K562 (cell line): Measurements from ENCODE around the gene ZDHHC22. TPM values are rescaled to one million over a fixed set of nuclear protein-coding genes. Genes with fewer than 3 reads are reported as not detected.

Experiments
- ATAC-seq: fragments of 200-7000 bp; cut with Tn5 transposase; 3 replicates; pipeline ENCODE4 v1.9.1; 2020; ENCODE audit warnings: moderate library complexity
- BruUV-seq: library from RNA; stranded (reverse); fragments of 400-500 nt; replicated peaks from 2 replicates; lab custom pipeline; 2021; lab: Mats Ljungman, UMichigan
- CTCF ChIA-PET: fragments of 300-600 bp; formaldehyde crosslinking; extraction: SDS; loops from one replicate; lab custom pipeline; 2021; ENCODE audit warnings: low intra/inter-chr PET ratio; lab: Yijun Ruan, JAX
- POLR2A ChIA-PET: fragments of 300-600, 350-650 bp; sonication (Branson Sonifier 250); formaldehyde crosslinking; extraction: SDS; loops from one replicate; lab custom pipeline; 2021; ENCODE audit warnings: antibody characterized with exemption, inconsistent platforms; lab: Yijun Ruan, JAX
- DNase-seq, 4 experiments: peaks; one replicate each; pipeline versions ENCODE4 v3.0.0 to v3.0.0-alpha.2; 2011 to 2018; ENCODE audit warnings: low spot score in 3 of 4, mixed read lengths in 3 of 4; ENCODE audit errors: extremely low read depth in 1 of 4
- FAIRE-seq: peaks from 2 replicates; lab custom pipeline; 2011; peaks lifted over from hg19 to GRCh38; lab: Jason Lieb, UNC
- H2AFZ ChIP-seq: 2 replicates; pipeline ENCODE4 v1.6.0; 2011; ENCODE audit warnings: low read depth, low read length, control low read depth, inconsistent platforms
- H3K27ac ChIP-seq: fragments of 200-600 bp; 3 replicates; pipeline ENCODE4 v1.8.0; 2011; ENCODE audit warnings: low read depth, mild to moderate bottlenecking, control low read depth, inconsistent platforms, low read length, moderate library complexity, mixed read lengths; ENCODE audit errors: extremely low read depth
- H3K27me3 ChIP-seq, 2 experiments: fragments of 300-600 bp in 1 of 2; 2 replicates in 1 of 2; 3 replicates in 1 of 2; pipeline versions ENCODE4 v1.6.0 to v1.8.0; 2011; ENCODE audit warnings: inconsistent platforms in 2 of 2, low read length in 2 of 2, mild to moderate bottlenecking in 1 of 2, mixed read lengths in 1 of 2, moderate library complexity in 1 of 2; ENCODE audit not compliant: control insufficient read depth in 2 of 2, insufficient read depth in 2 of 2
- H3K36me3 ChIP-seq: fragments of 300-600 bp; 3 replicates; pipeline ENCODE4 v1.8.0; 2011; ENCODE audit warnings: mild to moderate bottlenecking, low read length, inconsistent platforms; ENCODE audit not compliant: control insufficient read depth, insufficient read depth
- H3K4me1 ChIP-seq, 2 experiments: fragments of 200-600 bp in 1 of 2; replicated peaks in 1 of 2; 2 replicates in 1 of 2; 3 replicates in 1 of 2; pipeline versions ENCODE4 v1.5.1 to v1.8.0; 2011; ENCODE audit warnings: inconsistent platforms in 2 of 2, low read length in 2 of 2, mild to moderate bottlenecking in 1 of 2, mixed read lengths in 1 of 2, moderate library complexity in 1 of 2; ENCODE audit not compliant: control insufficient read depth in 2 of 2, insufficient read depth in 2 of 2
- H3K4me2 ChIP-seq: 2 replicates; pipeline ENCODE4 v1.6.1; 2011; ENCODE audit warnings: low read length, control low read depth, inconsistent platforms, mixed read lengths; ENCODE audit not compliant: insufficient read depth
- H3K4me3 ChIP-seq: fragments of 200-600 bp; sonication (generic), shearing (Covaris generic); 2 replicates; pipeline ENCODE4 v1.5.1; 2016; ENCODE audit warnings: control low read depth, inconsistent platforms
- H3K79me2 ChIP-seq: fragments of 200-600 bp; 3 replicates; pipeline ENCODE4 v1.8.0; 2011; ENCODE audit warnings: low read length, inconsistent platforms; ENCODE audit not compliant: control insufficient read depth, insufficient read depth
- H3K9ac ChIP-seq, 2 experiments: 2 replicates each; pipeline versions ENCODE4 v1.6.0 to v1.6.1; 2011; ENCODE audit warnings: low read depth in 2 of 2, low read length in 2 of 2, control low read depth in 1 of 2, inconsistent platforms in 1 of 2, mild to moderate bottlenecking in 1 of 2, mixed read lengths in 1 of 2; ENCODE audit not compliant: insufficient read depth in 1 of 2
- H3K9me1 ChIP-seq: one replicate; pipeline ENCODE4 v1.6.0; 2011; ENCODE audit warnings: inconsistent platforms, mild to moderate bottlenecking, low read length, moderate library complexity; ENCODE audit not compliant: control insufficient read depth, insufficient read depth
- H3K9me3 ChIP-seq: replicated peaks from 2 replicates; pipeline ENCODE4 v1.5.1; 2011; ENCODE audit warnings: low read depth, low read length, inconsistent platforms; ENCODE audit not compliant: control insufficient read depth, insufficient read depth
- H4K20me1 ChIP-seq: replicated peaks from 2 replicates; pipeline ENCODE4 v1.6.1; 2011; ENCODE audit warnings: low read length, inconsistent platforms, mixed read lengths; ENCODE audit not compliant: control insufficient read depth, insufficient read depth
- ARID3B ChIP-seq: fragments of 250-450 bp; sonication (Bioruptor Pico); IDR thresholded peaks from 2 replicates; pipeline ENCODE4 v1.4.0; 2020; ENCODE audit warnings: borderline replicate concordance
- ARNT ChIP-seq, 2 experiments: fragments of 450-650 bp; IDR thresholded peaks; 2 replicates each; pipeline ENCODE4 v1.6.1; 2016; ENCODE audit warnings: mild to moderate bottlenecking in 1 of 2
- CBX5 ChIP-seq: IDR thresholded peaks from 2 replicates; pipeline ENCODE4 v1.6.1; 2014; ENCODE audit warnings: low read depth, borderline replicate concordance
- ESRRB ChIP-seq: fragments of 250-450 bp; sonication (Bioruptor Pico); IDR thresholded peaks from 2 replicates; pipeline ENCODE4 v1.5.0; 2020; ENCODE audit warnings: mild to moderate bottlenecking, moderate library complexity, borderline replicate concordance
- FOS ChIP-seq: IDR thresholded peaks from 3 replicates; pipeline ENCODE4 v1.6.1; 2011; ENCODE audit not compliant: insufficient read length; ENCODE audit errors: extremely low read depth
- GTF3C2 ChIP-seq: IDR thresholded peaks from 3 replicates; pipeline ENCODE4 v1.6.1; 2011; ENCODE audit warnings: borderline replicate concordance, mild to moderate bottlenecking, moderate library complexity; ENCODE audit not compliant: insufficient read length; ENCODE audit errors: extremely low read depth
- HDAC3 ChIP-seq: fragments of 450-650 bp; IDR thresholded peaks from 2 replicates; pipeline ENCODE4 v1.6.1; 2018; ENCODE audit warnings: borderline replicate concordance, mild to moderate bottlenecking, moderate library complexity; ENCODE audit not compliant: partially characterized antibody
- KLF13 ChIP-seq: fragments of 450-650 bp; IDR thresholded peaks from 2 replicates; pipeline ENCODE4 v1.6.1; 2016; ENCODE audit warnings: missing genetic modification characterization, low read depth, mild to moderate bottlenecking, missing compliant biosample characterization, moderate library complexity, borderline replicate concordance
- MECOM ChIP-seq: fragments of 250-450 bp; sonication (Bioruptor Pico); IDR thresholded peaks from 2 replicates; pipeline ENCODE4 v1.8.0; 2022; ENCODE audit warnings: inconsistent platforms
- MTA1 ChIP-seq: fragments of 450-650 bp; IDR thresholded peaks from 2 replicates; pipeline ENCODE4 v1.6.1; 2017; ENCODE audit warnings: borderline replicate concordance
- NKRF ChIP-seq: fragments of 450-650 bp; IDR thresholded peaks from 2 replicates; pipeline ENCODE4 v1.6.1; 2016; ENCODE audit warnings: borderline replicate concordance
- SPI1 ChIP-seq: IDR thresholded peaks from 2 replicates; pipeline ENCODE4 v1.6.1; 2011; ENCODE audit warnings: low read depth, low read length, control low read depth, borderline replicate concordance
- TEAD4 ChIP-seq, 2 experiments: sonication (generic) in 1 of 2; formaldehyde crosslinking in 1 of 2; IDR thresholded peaks; 2 replicates each; pipeline versions ENCODE4 v1.6.1 to v1.8.0; 2012 to 2022; ENCODE audit warnings: borderline replicate concordance in 1 of 2, inconsistent platforms in 1 of 2, low read length in 1 of 2, mild to moderate bottlenecking in 1 of 2, missing genetic modification reagents in 1 of 2
- TRIM24 ChIP-seq, 2 experiments: fragments of 450-650 bp; IDR thresholded peaks; 2 replicates each; pipeline ENCODE4 v1.6.1; 2016
- ZBTB26 ChIP-seq: fragments of 450-650 bp; formaldehyde crosslinking; IDR thresholded peaks from 2 replicates; pipeline ENCODE4 v1.4.0; 2022; ENCODE audit warnings: missing genetic modification characterization
- ZNF253 ChIP-seq: fragments of 250-450 bp; sonication (Bioruptor Pico); conservative IDR thresholded peaks from 2 replicates; pipeline ENCODE4 v1.6.1; 2021; ENCODE audit warnings: mild to moderate bottlenecking
- WGBS: fragments of 100-300 bp; shearing (Covaris generic); methylation state at CpG from one replicate; pipeline ENCODE4 v1.1.6; 2016; ENCODE audit warnings: low coverage, mixed read lengths; ENCODE audit not compliant: insufficient coverage; ENCODE audit errors: missing lambda C conversion rate; 5-methylcytosine and 5-hydroxymethylcytosine counted together
- in situ Hi-C: fragments of 300-500 bp; cut with MboI; formaldehyde crosslinking; loops from 4 replicates; pipeline ENCODE4 v1.15.0; 2018; ENCODE audit warnings: inconsistent platforms, mixed read lengths
- intact Hi-C: fragments of 100-400 bp; cut with micrococcal nuclease; formaldehyde crosslinking; loops from 2 replicates; pipeline ENCODE4 v1.14.2; 2022
- polyA plus RNA-seq, 8 experiments: library from polyadenylated mRNA; depleted of rRNA in 4 of 8; stranded (reverse) in 5 of 8; unstranded in 3 of 8; fragments of >200 nt; fragmentation: Nextera tagmentation in 2 of 8; fragmentation: Illumina TruSeq in 1 of 8; extraction: Ambion mirVana in 2 of 8; extraction: Trizol in 1 of 8; gene quantifications; 2 replicates each; pipeline versions ENCODE4 v1.2.1 to v1.2.3, GENCODE V29; 2011 to 2014; ENCODE audit warnings: inconsistent platforms in 1 of 8, missing spikeins in 1 of 8
- total RNA-seq, 7 experiments: library from RNA; depleted of rRNA in 6 of 7; stranded (reverse); fragments of >200 nt in 6 of 7; fragmentation: Illumina TruSeq in 2 of 7; extraction: Trizol in 2 of 7; gene quantifications; 2 replicates each; pipeline versions ENCODE4 v1.2.1 to v1.2.3, GENCODE V29; 2011 to 2021; ENCODE audit warnings: low replicate concordance in 1 of 7

ZDHHC22 gene
- total and polyA plus RNA-seq, 9 of the 15 experiments (the other 6 are each of a cell fraction or from before 2014, with no cell fraction given) = not detected

GRCh38 chr14:77114609-77115008 is 27.0 kb downstream of the ZDHHC22 start:
- CTCF ChIA-PET = no interaction called here
- Histone ChIP-seq H3K4me2 (no peak overlapping the region), H3K4me1 (no peaks in the 10 kb centered on the region), H3K79me2 (no peaks in the 10 kb centered on the region), H3K9me1 (no peaks in the 10 kb centered on the region), H3K9me3 (no peaks in the 10 kb centered on the region), H3K27ac (no peak overlapping the region), H3K36me3 (peaks cover 60% of the 10 kb centered on the region; the same call in 1 of the 3 replicates), H3K4me3 (no peak overlapping the region), H3K27me3 (no peaks in the 10 kb centered on the region), H2AFZ (no peak overlapping the region), H4K20me1 (no peaks in the 10 kb centered on the region), H3K9ac (no peak overlapping the region)
- WGBS = 97% methylated on average over 3 of the region's 4 CpGs
- in situ Hi-C loops = no loop called here
- no TSS peak for BruUV-seq
- intact Hi-C loops = no loop called here
- DNase-seq (no peak), FAIRE-seq (no peak), ATAC-seq (no peak)
- POLR2A ChIA-PET = no interaction called here
- TF ChIP-seq TEAD4 (IDR thresholded peaks at IDR 0.05; ENCODE audit: low read length) (no peak), TEAD4 (CRISPR knock-in tag; IDR thresholded peaks at IDR 0.05; ENCODE audit: borderline replicate concordance) (no peak), ARNT (IDR thresholded peaks at IDR 0.05) (no peak), TRIM24 (IDR thresholded peaks at IDR 0.05) (no peak), ZNF253 (no peak), FOS (no peak), MTA1 (no peak), GTF3C2 (no peak), CBX5 (no peak), KLF13 (tag) (no peak), SPI1 (no peak), ARID3B (no peak), HDAC3 (no peak), NKRF (no peak), ZBTB26 (CRISPR knock-in tag) (no peak), ESRRB (CRISPR knock-in tag) (no peak), MECOM (CRISPR knock-in tag) (no peak)
